Neural cell (in vitro differentiated cells): ENCODE results near the gene HIVEP3.

ENCODE experiments used
- EP300 ChIP-seq: fragments of 450-650 bp; conservative IDR thresholded peaks from 2 replicates; pipeline ENCODE4 v1.6.1; 2014; ENCODE audit warnings: antibody characterized with exemption, mild to moderate bottlenecking, moderate library complexity; ENCODE audit not compliant: poor library complexity, severe bottlenecking
- EZH2 ChIP-seq: fragments of 200-600, 300-800 bp; shearing (Covaris generic), sonication (generic); IDR thresholded peaks from 2 replicates; pipeline ENCODE4 v1.6.1; 2014; ENCODE audit warnings: antibody characterized with exemption, low read length, borderline replicate concordance, mild to moderate bottlenecking; ENCODE audit not compliant: insufficient read depth, poor library complexity, severe bottlenecking
- POLR2AphosphoS5 ChIP-seq: IDR thresholded peaks from 2 replicates; pipeline ENCODE4 v1.6.1; 2012

GRCh38 chr1:41872074-41872473, 46.6 kb downstream of the HIVEP3 start:
- TF ChIP-seq EZH2 (no peak), POLR2AphosphoS5 (no peak), EP300 (no peak)
